ENCODE measurements around the gene MRAP.

MRAP gene

DNA sequence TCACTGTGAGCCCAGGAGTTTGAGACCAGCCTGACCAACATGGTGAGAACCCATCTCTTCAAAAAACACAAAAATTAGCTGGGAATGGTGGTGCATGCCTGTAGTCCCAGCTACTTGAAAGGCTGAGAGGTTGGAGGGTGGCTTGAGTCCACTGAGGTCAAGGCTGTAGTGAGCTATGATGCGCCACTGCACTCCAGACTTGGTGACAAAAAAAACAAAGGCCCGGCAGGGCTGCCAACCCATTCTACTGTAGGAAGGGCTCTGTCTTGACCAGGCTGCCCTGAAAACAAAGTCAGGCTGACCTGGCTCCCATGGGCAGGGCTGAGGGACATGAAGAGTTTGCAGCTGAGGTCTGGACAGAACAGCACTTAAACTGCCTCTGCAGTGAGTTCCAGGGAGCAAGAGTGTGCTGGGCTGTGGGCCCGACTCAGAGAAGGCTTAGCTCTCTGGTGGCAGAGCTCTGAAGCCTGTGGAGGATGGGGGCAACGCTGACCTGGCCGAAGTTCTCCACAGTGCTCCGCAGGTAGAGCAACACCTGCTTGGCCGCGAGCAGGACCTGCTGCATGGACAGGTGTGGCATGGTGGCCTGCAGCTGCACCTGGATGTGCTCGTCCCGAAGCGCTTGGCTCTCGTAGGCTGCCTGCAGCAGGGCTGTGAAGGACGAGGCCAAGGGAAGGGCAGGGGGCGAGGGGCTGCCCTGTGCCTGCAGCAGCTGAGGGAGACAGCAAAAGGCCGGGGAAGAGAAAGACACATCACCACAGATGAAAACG is 51.7 kb downstream of the MRAP start:
- no peak for DNase-seq

DNA sequence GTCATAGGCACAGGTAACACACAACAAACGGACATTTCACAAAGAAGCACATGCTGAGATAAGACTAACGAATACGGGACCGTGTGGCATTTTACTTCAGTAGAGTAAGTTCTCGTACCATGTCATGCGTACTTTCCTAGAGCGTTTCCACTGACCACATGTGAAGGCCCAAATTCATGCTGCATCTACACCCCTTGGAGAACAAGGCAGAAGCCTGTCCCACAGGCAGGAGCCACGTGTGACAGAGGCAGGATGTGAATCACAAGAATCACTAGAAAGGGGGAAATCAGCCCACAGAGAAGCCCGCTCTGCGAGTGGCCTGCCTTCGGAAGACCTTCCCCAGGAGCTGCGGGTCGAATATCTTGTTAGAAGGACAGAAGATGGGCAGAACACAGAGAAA is 52.3 kb downstream of the MRAP start:
- no peak for DNase-seq

DNA sequence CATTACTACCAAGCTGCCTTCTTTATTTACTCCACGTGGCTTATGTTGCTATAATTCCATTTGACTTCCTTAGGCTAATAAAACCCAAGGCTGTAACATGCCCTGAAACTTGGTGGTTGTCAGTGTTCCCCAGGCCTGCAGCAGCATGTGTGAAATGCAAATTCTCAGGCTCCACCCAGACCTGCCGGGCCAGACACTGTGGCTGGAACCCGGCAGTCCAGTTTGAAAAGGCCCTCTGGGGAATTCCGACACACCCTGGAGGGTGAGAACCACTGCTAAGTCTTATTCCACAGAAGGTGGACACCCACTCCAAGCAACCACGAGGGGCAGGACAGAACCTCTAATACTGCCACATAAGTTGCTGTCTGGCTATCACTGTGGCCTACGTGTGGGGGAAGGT is 52.8 kb downstream of the MRAP start:
- DNase-seq, result no peak

GRCh38 chr21:32352526-32352925 is 53.9 kb downstream of the MRAP start:
- DNase-seq, result no peak

DNA sequence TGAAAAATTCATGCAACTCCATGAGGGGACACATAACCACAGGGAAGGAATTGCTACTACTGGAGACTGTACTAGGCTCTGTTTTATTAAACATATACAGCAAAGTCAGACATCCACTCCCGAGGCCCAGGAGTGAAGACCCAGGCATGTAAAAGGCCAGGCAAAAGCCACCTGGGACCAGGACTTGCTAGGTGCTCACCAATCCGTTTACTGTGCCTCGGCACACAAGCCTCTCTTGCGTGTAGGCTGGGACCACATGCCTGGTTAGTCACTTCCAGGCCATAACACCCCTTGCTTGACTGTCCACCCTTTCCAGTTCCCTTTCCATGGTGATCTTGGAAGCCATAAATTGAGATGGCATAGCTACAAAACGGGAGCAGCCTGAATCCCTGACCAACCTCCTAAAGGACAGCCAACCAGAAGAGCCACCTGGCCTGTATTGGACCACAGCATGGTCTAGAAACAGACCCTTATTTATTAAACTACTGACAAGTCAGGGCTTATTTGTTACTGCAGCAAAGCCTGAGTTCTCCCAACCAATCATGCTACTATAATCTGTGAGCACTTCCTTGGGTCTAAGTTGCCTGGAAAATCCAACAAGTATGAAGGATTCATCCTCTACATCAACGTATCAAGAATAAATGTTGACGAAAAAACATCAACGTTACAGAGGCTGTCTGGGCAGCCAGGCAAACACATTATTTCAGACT is 54.5 kb downstream of the MRAP start:
- DNase-seq, result no peak

GRCh38 chr21:32356874-32357395 is 58.3 kb downstream of the MRAP start:
- DNase-seq, result no peak

DNA sequence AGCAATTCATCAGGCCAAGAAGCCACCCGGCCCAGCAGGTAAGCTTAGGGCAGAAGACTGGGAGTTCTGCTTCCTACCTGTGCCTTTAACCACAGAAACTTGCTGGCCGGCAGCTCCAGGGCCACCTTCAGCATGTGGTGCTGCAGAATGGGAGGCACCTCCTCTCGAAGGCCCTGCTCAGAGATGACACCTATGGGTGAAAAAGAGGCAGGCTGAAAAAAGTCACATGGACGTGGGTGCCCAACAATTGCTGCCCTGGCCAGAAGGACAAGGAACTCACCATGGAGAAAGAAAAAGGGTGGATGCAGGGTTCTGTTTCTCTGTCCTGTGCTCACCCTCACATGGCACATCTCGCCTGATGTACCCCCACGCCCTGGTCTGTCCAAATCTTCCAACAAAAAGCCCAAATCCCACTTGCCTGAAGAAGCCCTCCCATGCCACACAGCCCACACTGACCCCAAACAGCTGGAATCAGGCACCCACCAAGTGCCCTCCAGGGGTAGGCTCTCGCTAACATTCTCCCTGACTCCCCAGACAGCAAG is 61.1 kb downstream of the MRAP start:
- no peak for DNase-seq

GRCh38 chr21:32360401-32360975 is 61.8 kb downstream of the MRAP start:
- DNase-seq, result no peak

All from NCI-H2081 (cell line).